Stimulated activated CD4-positive, alpha-beta T cell treated with anti-CD3 and anti-CD28 coated beads, Interleukin-2, amount 100 ng/mL, for 24 hours (primary cell): ENCODE results near the gene SLC25A21.

Experiments
- DNase-seq, 2 donors: peaks; one replicate each; pipeline ENCODE4 v3.0.0-alpha.2; 2020

The SLC25A21 gene

GRCh38 chr14:36683083-36683724 lies 489.2 kb downstream of the SLC25A21 start:
- DNase-seq = no peak

- DNase-seq = no peak
These were observed 490.1 kb downstream of the SLC25A21 start for GRCh38 chr14:36682338-36682737.

- no peak for DNase-seq
These were observed 496.2 kb downstream of the SLC25A21 start for GRCh38 chr14:36676236-36676635.

GRCh38 chr14:36675581-36675980 lies 496.8 kb downstream of the SLC25A21 start:
- no peak for DNase-seq

GRCh38 chr14:36674659-36675058 lies 497.7 kb downstream of the SLC25A21 start:
- no peak for DNase-seq

GRCh38 chr14:36672095-36672494 lies 500.3 kb downstream of the SLC25A21 start:
- no peak for DNase-seq

- DNase-seq = no peak
These were observed 501.3 kb downstream of the SLC25A21 start for GRCh38 chr14:36671149-36671548.

GRCh38 chr14:36667679-36668078 lies 504.7 kb downstream of the SLC25A21 start:
- DNase-seq = no peak

- no peak for DNase-seq
These were observed 505.8 kb downstream of the SLC25A21 start for GRCh38 chr14:36666416-36667206.

GRCh38 chr14:36665887-36666415 lies 506.5 kb downstream of the SLC25A21 start:
- no peak for DNase-seq

GRCh38 chr14:36664322-36665193 lies 507.8 kb downstream of the SLC25A21 start:
- no peak for DNase-seq

GRCh38 chr14:36663404-36664321 lies 508.7 kb downstream of the SLC25A21 start:
- DNase-seq = no peak

- DNase-seq = no peak
These were observed 509.6 kb downstream of the SLC25A21 start for GRCh38 chr14:36662543-36663403.

- no peak for DNase-seq
These were observed 510.2 kb downstream of the SLC25A21 start for GRCh38 chr14:36662258-36662542.

- peak in 1 of 2 donors; percentile 60 for DNase-seq
These were observed 510.7 kb downstream of the SLC25A21 start, which contains the start of gene PAX9 for GRCh38 chr14:36661506-36662257. Gene PAX9, plus strand, starts transcription at chr14:36661860. Its CDS starts 230 bp downstream, at chr14:36662090.

- DNase-seq = no peak
These were observed 511.5 kb downstream of the SLC25A21 start for GRCh38 chr14:36660736-36661505.

GRCh38 chr14:36659822-36660735 lies 512.3 kb downstream of the SLC25A21 start:
- DNase-seq = no peak
